ENCODE results near the gene P2RY4.

P2RY4 gene

DNA sequence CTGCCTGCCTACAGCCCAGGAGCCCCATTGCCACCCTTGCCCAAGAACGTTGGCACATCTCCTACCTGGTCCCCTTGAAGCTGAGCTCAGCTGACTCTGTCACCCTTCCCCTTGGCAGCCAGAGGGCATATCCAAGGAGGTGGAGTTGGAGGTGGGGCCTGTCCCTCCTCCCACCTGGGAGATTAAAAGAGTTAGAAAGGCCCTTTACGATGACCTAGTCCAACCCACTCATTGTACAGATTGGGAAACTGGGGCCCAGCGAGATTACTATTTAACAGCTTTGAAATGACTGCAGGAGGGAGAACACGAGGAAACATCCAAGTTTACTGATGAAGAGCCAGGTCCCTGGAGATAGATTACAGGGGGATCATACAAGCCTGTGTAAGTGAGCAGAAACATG lies at the start of gene P2RY4:
P2RY4 (minus strand) TSS at position 101 of the 400 bp plus-strand sequence. CDS start 580 bp downstream, outside the sequence.
- no peak for DNase-seq (ENCODE audit: low read depth)
- H3K4me3 ChIP-seq (ENCODE audit: low read depth, low read length), result no peak within 1 kb of the TSS
- no peak for TF ChIP-seq CTCF (IDR thresholded peaks at IDR 0.05; ENCODE audit: low read depth, low read length, missing control alignments)

DNA sequence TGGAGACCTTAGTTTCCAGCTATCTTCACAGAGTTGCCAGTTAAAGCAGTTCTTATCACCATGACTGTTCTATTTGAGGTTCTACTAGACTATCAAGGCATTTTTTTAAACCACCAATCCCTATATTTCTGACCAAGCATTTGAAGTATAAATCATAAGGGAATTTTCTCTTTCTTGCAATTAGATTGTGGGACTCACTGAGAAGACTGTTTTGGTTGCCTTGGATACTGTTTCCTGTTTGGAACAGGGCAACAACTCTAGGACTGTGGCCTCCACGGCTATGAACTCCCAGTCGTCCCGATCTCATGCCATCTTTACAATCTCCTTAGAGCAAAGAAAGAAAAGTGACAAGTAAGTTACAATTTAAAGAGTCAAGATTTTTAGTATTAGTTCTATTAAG lies 41.7 kb upstream of the P2RY4 start:
- DNase-seq (ENCODE audit: low read depth), result no peak

DNA sequence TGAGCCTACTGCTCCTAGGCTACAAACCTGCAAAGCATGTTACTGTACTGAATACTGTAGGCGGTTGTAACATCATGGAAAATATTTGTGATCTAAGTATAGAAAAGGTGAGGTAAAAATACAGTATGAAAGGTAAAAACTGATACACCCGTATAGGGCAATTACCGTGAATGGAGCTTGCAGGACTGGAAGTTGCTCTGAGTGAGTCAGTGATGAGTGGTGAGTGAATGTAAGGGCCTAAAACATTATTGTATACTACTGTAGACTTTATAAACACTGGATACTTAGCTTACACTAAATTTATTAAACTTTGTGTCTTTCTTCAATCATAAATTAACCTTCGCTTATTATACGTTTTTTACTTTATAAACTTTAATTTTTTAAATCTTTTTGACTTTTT lies 33.6 kb upstream of the P2RY4 start:
- no peak overlapping the region for H3K4me3 ChIP-seq (ENCODE audit: low read depth, low read length)
- no peak for DNase-seq (ENCODE audit: low read depth)
- no peak for TF ChIP-seq CTCF (IDR thresholded peaks at IDR 0.05; ENCODE audit: low read depth, low read length, missing control alignments)

More for the DNA sequence above, 41.7 kb upstream of the P2RY4 start:
- H3K4me3 ChIP-seq (ENCODE audit: low read depth, low read length), result no peak overlapping the region
- TF ChIP-seq CTCF (IDR thresholded peaks at IDR 0.05; ENCODE audit: low read depth, low read length, missing control alignments), result no peak

- no peak for DNase-seq (ENCODE audit: low read depth)
- TF ChIP-seq CTCF (IDR thresholded peaks at IDR 0.05; ENCODE audit: low read depth, low read length, missing control alignments), result no peak
- no peak overlapping the region for H3K4me3 ChIP-seq (ENCODE audit: low read depth, low read length)
Observed at GRCh38 chrX:70292788-70293187, 32.8 kb upstream of the P2RY4 start.

DNA sequence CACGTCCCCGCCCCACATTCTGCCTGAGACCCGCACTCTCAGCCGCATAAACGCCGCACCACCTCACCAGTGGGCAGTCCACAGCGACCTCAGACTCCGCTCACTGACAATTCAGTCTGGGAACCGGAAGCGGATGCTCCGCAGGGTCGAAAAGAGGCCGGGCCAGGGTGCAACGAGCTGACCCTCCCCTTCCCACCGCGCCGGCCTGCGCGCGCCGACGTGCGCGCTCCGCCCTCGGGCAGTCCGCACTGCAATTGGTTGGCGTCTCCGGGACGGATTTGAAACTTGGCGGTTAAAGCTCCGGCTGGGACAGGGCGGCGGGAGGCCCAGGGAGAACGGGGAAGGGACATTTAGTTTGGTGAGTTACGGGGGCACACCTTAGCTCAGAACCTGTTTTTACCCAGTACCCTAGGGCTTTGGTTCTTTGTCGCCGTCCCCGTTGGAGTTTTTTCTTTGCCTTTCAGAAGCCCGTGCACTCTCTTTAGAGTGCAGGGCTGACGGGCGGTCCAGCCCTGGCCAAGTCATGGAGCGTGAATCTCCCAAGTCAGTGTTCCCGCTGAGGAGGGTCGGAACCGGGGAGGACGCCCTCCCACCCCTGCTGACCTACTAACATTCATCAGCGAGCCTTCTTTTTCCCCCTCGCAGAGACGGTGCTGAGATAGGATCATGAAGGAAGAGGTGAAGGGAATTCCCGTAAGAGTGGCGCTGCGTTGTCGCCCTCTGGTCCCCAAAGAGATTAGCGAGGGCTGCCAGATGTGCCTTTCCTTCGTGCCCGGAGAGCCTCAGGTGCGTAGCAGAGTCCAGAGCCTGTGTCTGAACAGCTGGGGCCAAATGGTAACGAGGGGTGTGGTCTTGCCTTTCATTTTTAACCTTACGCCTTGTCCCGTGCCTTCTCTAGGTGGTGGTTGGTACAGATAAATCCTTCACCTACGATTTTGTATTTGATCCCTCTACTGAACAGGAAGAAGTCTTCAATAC lies 30.1 kb upstream of the P2RY4 start, which contains the start of the genes KIF4A and PDZD11:
KIF4A (plus strand) TSS at position 312 of the 978 bp plus-strand sequence; CDS start at position 667, 355 bp downstream.
PDZD11 (minus strand) TSS at position 135 of the 978 bp plus-strand sequence. CDS start 586 bp downstream, outside the sequence.
- DNase-seq (ENCODE audit: low read depth), result peak; percentile 47
- no peak for TF ChIP-seq CTCF (IDR thresholded peaks at IDR 0.05; ENCODE audit: low read depth, low read length, missing control alignments)
- H3K4me3 ChIP-seq (ENCODE audit: low read depth, low read length), result peak within 1 kb of the TSS; percentile 80

DNA sequence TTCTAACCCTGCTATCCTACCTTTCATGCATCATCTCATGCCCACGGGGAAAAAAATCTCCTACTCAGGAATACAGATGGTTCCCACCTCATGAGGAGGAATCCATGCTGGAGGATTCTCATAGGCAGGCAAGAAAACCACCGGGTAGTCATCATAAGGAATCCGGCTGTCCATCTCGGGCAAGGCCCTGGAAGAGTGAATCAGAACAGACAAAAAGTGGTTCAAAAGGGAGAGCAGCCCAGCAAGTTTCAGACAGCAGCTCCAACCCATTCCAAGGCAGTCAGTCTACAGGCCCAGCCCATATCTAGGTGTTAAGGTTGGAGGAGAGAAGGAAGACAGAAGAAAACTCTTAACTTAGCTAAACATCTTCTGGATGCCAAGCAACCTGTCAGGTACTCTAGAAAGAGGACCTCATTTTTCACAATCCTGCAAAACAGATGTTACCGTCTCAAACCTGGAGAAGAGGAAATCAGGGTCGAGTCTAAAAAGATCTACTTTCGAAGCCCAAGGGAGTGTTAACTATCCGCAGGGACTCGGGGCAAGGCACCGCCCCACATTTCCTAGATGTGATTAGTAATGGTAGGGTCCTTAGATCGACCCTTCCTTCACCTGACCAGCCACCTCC lies 29.3 kb upstream of the P2RY4 start:
- DNase-seq (ENCODE audit: low read depth), result no peak
- peak overlapping the region; percentile 80 for H3K4me3 ChIP-seq (ENCODE audit: low read depth, low read length)
- no peak for TF ChIP-seq CTCF (IDR thresholded peaks at IDR 0.05; ENCODE audit: low read depth, low read length, missing control alignments)

Data from GM12864 (cell line).